Stimulated activated CD4-positive, alpha-beta T cell treated with anti-CD3 and anti-CD28 coated beads, Interleukin-1b, Interleukin-23, amount 100 ng/mL, for 48 hours (primary cell): Measurements from ENCODE around the gene TMEM129.

ENCODE experiments used
- DNase-seq: peaks from one replicate; pipeline ENCODE4 v3.0.0-alpha.2; 2020

The TMEM129 gene

GRCh38 chr4:1721003-1721665 lies at the start of gene TMEM129, which contains the start of gene TACC3:
Gene TMEM129 (minus strand): TSS chr4:1721323. CDS start chr4:1720837, 486 bp downstream.
Gene TACC3 (plus strand): TSS chr4:1721521. CDS start chr4:1723422, 1,901 bp downstream.
- DNase-seq = peak; percentile 95

- no peak for DNase-seq
Measured at GRCh38 chr4:1770791-1771231, 49.7 kb upstream of the TMEM129 start.

- DNase-seq = no peak
Measured at GRCh38 chr4:1770245-1770644, 49.1 kb upstream of the TMEM129 start.

GRCh38 chr4:1769692-1770091 lies 48.6 kb upstream of the TMEM129 start:
- DNase-seq = no peak

- DNase-seq = no peak
Measured at GRCh38 chr4:1768367-1769034, 47.4 kb upstream of the TMEM129 start.

GRCh38 chr4:1767770-1768366 lies 46.7 kb upstream of the TMEM129 start:
- DNase-seq = no peak

GRCh38 chr4:1767061-1767769 lies 46.1 kb upstream of the TMEM129 start:
- no peak for DNase-seq

- DNase-seq = no peak
Measured at GRCh38 chr4:1766106-1767060, 45.3 kb upstream of the TMEM129 start.

GRCh38 chr4:1765409-1766072 lies 44.4 kb upstream of the TMEM129 start:
- no peak for DNase-seq

- no peak for DNase-seq
Measured at GRCh38 chr4:1764670-1765069, 43.5 kb upstream of the TMEM129 start.

- DNase-seq = no peak
Measured at GRCh38 chr4:1763550-1764080, 42.5 kb upstream of the TMEM129 start.

- no peak for DNase-seq
Measured at GRCh38 chr4:1763070-1763549, 42.0 kb upstream of the TMEM129 start.

- DNase-seq = no peak
Measured at GRCh38 chr4:1762264-1763010, 41.3 kb upstream of the TMEM129 start.

GRCh38 chr4:1761130-1761689 lies 40.1 kb upstream of the TMEM129 start:
- DNase-seq = no peak

GRCh38 chr4:1760521-1761071 lies 39.5 kb upstream of the TMEM129 start:
- no peak for DNase-seq

GRCh38 chr4:1759818-1760223 lies 38.7 kb upstream of the TMEM129 start:
- no peak for DNase-seq

- no peak for DNase-seq
Measured at GRCh38 chr4:1759170-1759817, 38.2 kb upstream of the TMEM129 start.

GRCh38 chr4:1758306-1759121 lies 37.4 kb upstream of the TMEM129 start:
- DNase-seq = no peak
